NCI-H345 treated with DMSO at 0.1 percent for 48 hours (cell line): ENCODE results near the gene RGS3.
"Not testable (repeated sequence)": the region's sequence is repeated elsewhere in the genome, so short reads cannot be mapped to it uniquely, and the experiment has no call there.

Source experiments
- DNase-seq: peaks from one replicate; lab custom pipeline; 2025; ENCODE audit not compliant: unreplicated experiment; lab: John Stamatoyannopoulos, UW

Gene RGS3

GRCh38 chr9:113463418-113464285, at the start of gene RGS3:
Gene RGS3 (plus strand): TSS chr9:113463727. CDS start chr9:113463803, 76 bp downstream.
- DNase-seq = peak; percentile 56

GRCh38 chr9:113416149-113416721, 47.3 kb upstream of the RGS3 start:
- no peak for DNase-seq

- DNase-seq = no peak
Observed at GRCh38 chr9:113417370-113417769, 46.2 kb upstream of the RGS3 start.

- DNase-seq = no peak
Observed at GRCh38 chr9:113421726-113422125, 41.8 kb upstream of the RGS3 start.

- no peak for DNase-seq
Observed at GRCh38 chr9:113425072-113425471, 38.5 kb upstream of the RGS3 start.

- no peak for DNase-seq
Observed at GRCh38 chr9:113426701-113427100, 36.8 kb upstream of the RGS3 start.

GRCh38 chr9:113427629-113428028, 35.9 kb upstream of the RGS3 start:
- DNase-seq = no peak

GRCh38 chr9:113428062-113428615, 35.4 kb upstream of the RGS3 start:
- no peak for DNase-seq

- DNase-seq = no peak
Observed at GRCh38 chr9:113431191-113431590, 32.3 kb upstream of the RGS3 start.

GRCh38 chr9:113436728-113437515, 26.6 kb upstream of the RGS3 start:
- DNase-seq = no peak

- not testable (repeated sequence) for DNase-seq
Observed at GRCh38 chr9:113437716-113438115, 25.8 kb upstream of the RGS3 start.

GRCh38 chr9:113444736-113445135, 18.8 kb upstream of the RGS3 start:
- DNase-seq = no peak

GRCh38 chr9:113446323-113446740, 17.2 kb upstream of the RGS3 start:
- DNase-seq = peak; percentile 46

GRCh38 chr9:113449376-113449775, 14.2 kb upstream of the RGS3 start:
- no peak for DNase-seq

GRCh38 chr9:113452113-113452605, 11.4 kb upstream of the RGS3 start:
- no peak for DNase-seq

GRCh38 chr9:113454914-113455761, 8.4 kb upstream of the RGS3 start:
- no peak for DNase-seq

GRCh38 chr9:113456235-113456634, 7.3 kb upstream of the RGS3 start:
- no peak for DNase-seq

- no peak for DNase-seq
Observed at GRCh38 chr9:113461285-113461684, 2.2 kb upstream of the RGS3 start.

- DNase-seq = no peak
Observed at GRCh38 chr9:113461943-113462342, 1.6 kb upstream of the RGS3 start.

- no peak for DNase-seq
Observed at GRCh38 chr9:113462781-113463286, 693 bp upstream of the RGS3 start.
